Colonic mucosa (tissue), 4 donors: ENCODE results near the gene GLCE. TPM values are rescaled to one million over a fixed set of nuclear protein-coding genes. Genes with fewer than 3 reads are reported as not detected.

Source experiments
- DNase-seq: peaks from one replicate; pipeline ENCODE4 v3.0.0-alpha.2; 2020
- H3K27ac ChIP-seq: fragments of 200-600 bp; one replicate; pipeline ENCODE4 v1.8.0; 2021
- H3K27me3 ChIP-seq: fragments of 200-600 bp; one replicate; pipeline ENCODE4 v1.8.0; 2021
- H3K36me3 ChIP-seq: fragments of 200-600 bp; one replicate; pipeline ENCODE4 v1.8.0; 2021
- H3K4me1 ChIP-seq: fragments of 200-600 bp; one replicate; pipeline ENCODE4 v1.8.0; 2021; ENCODE audit warnings: mild to moderate bottlenecking
- H3K4me3 ChIP-seq: fragments of 200-600 bp; one replicate; pipeline ENCODE4 v1.8.0; 2021
- H3K9ac ChIP-seq, 2 donors: one replicate each; pipeline ENCODE4 v1.7.0; 2013; ENCODE audit warnings: control low read depth in 2 of 2, low read depth in 2 of 2, low read length in 2 of 2
- H3K9me3 ChIP-seq: fragments of 200-600 bp; one replicate; pipeline ENCODE4 v1.8.0; 2021
- intact Hi-C: fragments of 100-400 bp; cut with DNase I; formaldehyde crosslinking; loops from one replicate; pipeline ENCODE4 v1.14.1; 2022
- total RNA-seq, 2 donors: library from RNA; stranded (reverse); fragmentation: NEBNext Ultra II Directional in 1 of 2; extraction: Animal tissue kit (Norgen Biotek cat#: 25700) in 1 of 2; gene quantifications; one replicate each; pipeline ENCODE4 v1.2.1, GENCODE V29; 2021
- TF ChIP-seq, protein P1 (sequence below): fragments of 200-600 bp; IDR thresholded peaks from one replicate; pipeline ENCODE4 v1.8.0; 2022; ENCODE audit warnings: antibody characterized with exemption, mild to moderate bottlenecking
- donor health status: healthy.
- donor health status: DM: no; HTN: no; CAD: no.
- donor health status: DM: no; HTN: no; CAD: no.

The GLCE gene
- total RNA-seq, 2 donors from 2014 or later = 28.0 to 61.1 TPM

DNA sequence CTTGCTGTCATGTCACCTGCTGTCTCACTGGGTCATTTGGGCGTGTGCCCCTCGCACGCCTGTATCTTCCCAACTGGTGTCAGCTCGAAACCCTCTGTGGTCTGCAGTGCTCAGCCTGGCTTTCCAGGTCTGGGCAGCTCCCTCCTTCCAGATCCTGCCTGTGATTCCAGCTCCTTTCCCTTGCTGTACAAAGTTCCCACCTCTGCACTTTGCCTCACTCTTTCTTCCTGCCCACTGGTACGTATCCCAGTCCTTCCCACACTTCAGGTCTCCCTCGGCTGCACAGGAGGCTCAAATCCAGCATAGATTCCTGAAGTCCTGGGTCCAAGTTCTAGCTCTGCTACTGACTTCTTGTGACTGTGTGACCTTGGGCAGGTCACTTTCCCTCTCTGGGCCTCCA is 136.2 kb downstream of the GLCE start:
- no peak overlapping the region for H3K4me3 ChIP-seq
- no peak overlapping the region for H3K27ac ChIP-seq
- no peak overlapping the region for H3K9ac ChIP-seq
- H3K36me3 ChIP-seq = no peaks in the 10 kb centered on the region
- no peaks in the 10 kb centered on the region for H3K4me1 ChIP-seq
- intact Hi-C loops = no loop called here
- TF ChIP-seq, protein P1, sequence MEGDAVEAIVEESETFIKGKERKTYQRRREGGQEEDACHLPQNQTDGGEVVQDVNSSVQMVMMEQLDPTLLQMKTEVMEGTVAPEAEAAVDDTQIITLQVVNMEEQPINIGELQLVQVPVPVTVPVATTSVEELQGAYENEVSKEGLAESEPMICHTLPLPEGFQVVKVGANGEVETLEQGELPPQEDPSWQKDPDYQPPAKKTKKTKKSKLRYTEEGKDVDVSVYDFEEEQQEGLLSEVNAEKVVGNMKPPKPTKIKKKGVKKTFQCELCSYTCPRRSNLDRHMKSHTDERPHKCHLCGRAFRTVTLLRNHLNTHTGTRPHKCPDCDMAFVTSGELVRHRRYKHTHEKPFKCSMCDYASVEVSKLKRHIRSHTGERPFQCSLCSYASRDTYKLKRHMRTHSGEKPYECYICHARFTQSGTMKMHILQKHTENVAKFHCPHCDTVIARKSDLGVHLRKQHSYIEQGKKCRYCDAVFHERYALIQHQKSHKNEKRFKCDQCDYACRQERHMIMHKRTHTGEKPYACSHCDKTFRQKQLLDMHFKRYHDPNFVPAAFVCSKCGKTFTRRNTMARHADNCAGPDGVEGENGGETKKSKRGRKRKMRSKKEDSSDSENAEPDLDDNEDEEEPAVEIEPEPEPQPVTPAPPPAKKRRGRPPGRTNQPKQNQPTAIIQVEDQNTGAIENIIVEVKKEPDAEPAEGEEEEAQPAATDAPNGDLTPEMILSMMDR = no peak
- no peak for DNase-seq
- no peaks in the 10 kb centered on the region for H3K27me3 ChIP-seq
- no peaks in the 10 kb centered on the region for H3K9me3 ChIP-seq

DNA sequence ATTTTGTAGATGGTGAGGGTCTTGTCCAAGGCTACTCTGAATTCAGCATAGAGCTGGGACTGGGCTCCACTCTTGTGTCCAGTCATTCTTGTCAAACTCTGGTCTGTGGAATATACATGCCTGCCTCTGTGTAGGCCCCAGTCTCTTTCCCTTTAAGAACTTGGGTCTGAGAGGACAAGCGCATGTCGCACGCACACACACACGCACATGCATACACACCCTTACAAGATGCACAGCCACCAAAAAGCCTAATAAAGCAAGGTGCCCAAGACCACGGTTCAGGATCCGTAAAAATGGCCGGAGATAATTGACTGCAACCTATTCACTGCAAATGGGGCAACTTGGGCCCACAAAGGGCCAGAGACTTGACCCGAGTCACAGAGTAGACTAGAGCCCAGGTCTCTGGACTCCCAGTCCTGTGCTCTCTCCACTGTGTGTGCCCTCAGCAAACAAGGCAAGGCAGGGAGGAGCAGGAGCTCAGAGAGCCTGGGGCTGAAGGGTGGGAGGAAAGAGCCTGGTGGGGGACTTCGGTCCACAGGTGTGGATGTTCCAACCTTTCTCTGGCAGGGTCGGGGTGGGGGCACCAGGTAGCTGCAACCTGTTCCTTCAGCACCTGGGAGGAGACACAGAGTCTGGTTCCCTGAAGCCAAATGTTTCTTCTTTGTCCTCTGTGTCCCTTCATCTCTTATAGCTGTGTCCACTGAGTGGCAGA is 137.4 kb downstream of the GLCE start:
- TF ChIP-seq, protein P1 = no peak
- no peaks in the 10 kb centered on the region for H3K4me1 ChIP-seq
- H3K36me3 ChIP-seq = no peaks in the 10 kb centered on the region
- no peak overlapping the region for H3K4me3 ChIP-seq
- DNase-seq = no peak
- H3K27me3 ChIP-seq = no peaks in the 10 kb centered on the region
- H3K9ac ChIP-seq = peak overlapping the region in 1 of 2 donors; percentile 79
- intact Hi-C loops = no loop called here
- H3K9me3 ChIP-seq = no peaks in the 10 kb centered on the region
- H3K27ac ChIP-seq = no peak overlapping the region

DNA sequence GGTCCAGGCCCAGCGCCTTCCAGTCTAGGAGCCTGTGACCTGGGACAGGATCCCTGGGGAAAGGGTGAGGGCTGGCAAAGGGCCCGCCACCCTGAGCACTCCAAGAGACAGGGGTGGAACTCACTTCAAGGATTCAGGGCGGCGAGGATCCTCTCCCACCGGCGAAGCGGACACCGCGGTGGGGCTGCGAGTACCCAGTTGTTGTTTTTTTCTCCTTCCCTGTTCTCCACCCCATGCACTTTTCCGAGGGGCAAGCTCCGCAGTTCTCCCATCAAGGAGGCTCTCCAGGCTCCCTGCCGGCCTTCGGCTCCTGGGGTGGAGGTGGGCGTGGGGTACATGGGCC is 137.9 kb downstream of the GLCE start:
- peak overlapping the region in 1 of 2 donors; percentile 79 for H3K9ac ChIP-seq
- intact Hi-C loops = no loop called here
- no peaks in the 10 kb centered on the region for H3K9me3 ChIP-seq
- no peaks in the 10 kb centered on the region for H3K4me1 ChIP-seq
- peak overlapping the region; percentile 72 for H3K4me3 ChIP-seq
- no peaks in the 10 kb centered on the region for H3K36me3 ChIP-seq
- TF ChIP-seq, protein P1 = no peak
- no peak overlapping the region for H3K27ac ChIP-seq
- H3K27me3 ChIP-seq = no peaks in the 10 kb centered on the region
- DNase-seq = peak; percentile 23

DNA sequence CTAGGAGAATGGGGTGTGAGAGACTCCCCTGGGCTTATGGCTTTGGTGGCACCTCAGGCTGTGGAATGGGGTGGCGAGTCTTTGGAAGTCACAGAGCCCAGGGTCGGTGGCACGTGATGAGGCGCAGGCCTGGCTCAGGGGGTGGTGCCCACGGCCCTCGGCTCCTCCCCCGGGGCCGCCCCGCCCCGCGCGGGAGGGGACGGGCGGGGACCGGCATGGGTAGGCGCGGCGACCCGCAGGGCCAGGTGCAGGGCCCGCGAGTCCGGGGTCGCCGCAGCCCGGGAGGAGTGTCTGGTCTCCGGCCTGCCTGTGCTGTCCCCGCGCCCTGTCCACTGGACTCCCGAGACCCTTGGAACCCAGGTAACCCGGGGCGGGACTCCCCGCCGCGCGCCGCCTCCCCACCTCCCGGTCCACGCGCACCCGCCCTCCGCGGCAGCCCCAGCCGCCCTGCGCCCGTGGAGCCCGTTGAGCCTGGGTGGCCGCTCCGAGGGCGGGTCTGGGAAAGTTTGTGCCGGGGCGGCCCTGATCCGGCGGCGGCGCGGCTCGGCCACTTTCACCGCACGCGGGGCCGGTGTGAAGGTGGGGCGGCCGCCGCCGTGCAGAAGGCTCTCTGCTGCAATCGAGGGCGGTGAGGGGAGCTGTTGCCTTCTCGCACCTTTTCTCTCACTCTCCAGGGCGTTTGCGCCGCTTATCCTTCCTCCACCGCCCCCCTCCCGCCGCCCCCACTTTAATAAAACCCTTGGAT is 138.4 kb downstream of the GLCE start, which contains the start of gene PAQR5:
PAQR5 (plus strand) TSS at position 216 of the 745 bp plus-strand sequence. CDS start 61,169 bp downstream, outside the sequence.
- H3K27ac ChIP-seq = peak within 1 kb of the TSS; percentile 17
- TF ChIP-seq, protein P1 = no peak
- H3K9me3 ChIP-seq = no peaks in the 10 kb centered on the region
- no peaks in the 10 kb centered on the region for H3K4me1 ChIP-seq
- H3K36me3 ChIP-seq = no peaks in the 10 kb centered on the region
- peak within 1 kb of the TSS; percentile 79 for H3K9ac ChIP-seq
- intact Hi-C loops = no loop called here
- peak; percentile 77 for DNase-seq
- no peaks in the 10 kb centered on the region for H3K27me3 ChIP-seq
- peak within 1 kb of the TSS; percentile 72 for H3K4me3 ChIP-seq

DNA sequence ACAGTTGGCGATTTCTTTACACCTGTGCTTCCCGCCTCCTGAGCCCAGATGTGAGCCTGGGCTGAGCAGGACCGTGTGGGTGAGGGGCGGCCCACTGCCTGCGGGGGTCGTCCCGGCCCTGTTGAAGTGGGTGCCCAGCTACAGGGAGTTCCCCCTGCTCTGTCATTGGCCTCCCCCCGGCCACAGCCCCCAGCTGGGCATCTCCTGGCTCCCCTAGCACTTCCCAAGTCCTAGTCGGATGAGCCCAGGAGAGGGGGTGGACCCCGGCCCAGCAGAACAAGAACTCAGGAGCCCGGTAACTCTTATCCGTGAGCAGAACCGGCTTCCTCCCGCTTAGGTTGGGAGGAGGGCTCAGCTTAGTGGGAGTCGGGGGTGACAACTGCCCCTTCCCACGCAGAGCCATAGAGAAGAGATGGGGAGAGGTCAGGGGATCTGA is 139.0 kb downstream of the GLCE start:
- no peaks in the 10 kb centered on the region for H3K4me1 ChIP-seq
- no peaks in the 10 kb centered on the region for H3K27me3 ChIP-seq
- no peaks in the 10 kb centered on the region for H3K9me3 ChIP-seq
- DNase-seq = no peak
- peak overlapping the region; percentile 79 for H3K9ac ChIP-seq
- no peaks in the 10 kb centered on the region for H3K36me3 ChIP-seq
- intact Hi-C loops = no loop called here
- TF ChIP-seq, protein P1 = no peak
- peak overlapping the region; percentile 17 for H3K27ac ChIP-seq
- peak overlapping the region; percentile 72 for H3K4me3 ChIP-seq
